ENCODE measurements around the gene ANKRD42. TPM values are rescaled to one million over a fixed set of nuclear protein-coding genes. Genes with fewer than 3 reads are reported as not detected.
"Not testable (repeated sequence)": the region's sequence is repeated elsewhere in the genome, so short reads cannot be mapped to it uniquely, and the experiment has no call there.

The ANKRD42 gene
- total RNA-seq, 1 donor from 2014 or later, result 4.7 TPM

GRCh38 chr11:83166193-83166866 is 27.2 kb upstream of the ANKRD42 start:
- DNase-seq (ENCODE audit: missing footprints), result no peak
- no peak for ATAC-seq
- intact Hi-C loops (cut with DNase I), result no loop called here

DNA sequence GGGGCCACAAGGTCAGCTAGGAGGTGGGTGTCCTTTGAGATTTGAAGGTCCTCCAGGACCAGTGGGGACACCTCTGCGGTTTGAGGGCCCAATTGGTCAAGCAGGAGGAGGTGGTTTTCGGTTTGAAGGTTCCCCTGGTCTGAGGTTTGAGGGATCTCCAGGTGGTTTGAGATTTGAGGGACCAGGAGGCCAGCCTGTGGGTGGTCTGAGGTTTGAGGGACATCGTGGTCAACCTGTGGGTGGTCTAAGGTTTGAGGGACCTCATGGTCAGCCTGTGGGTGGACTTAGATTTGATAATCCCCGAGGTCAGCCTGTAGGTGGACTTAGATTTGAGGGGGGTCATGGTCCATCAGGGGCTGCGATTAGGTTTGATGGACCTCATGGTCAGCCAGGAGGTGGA is 24.8 kb upstream of the ANKRD42 start:
- ATAC-seq (no peak), DNase-seq (ENCODE audit: missing footprints) (no peak)
- intact Hi-C loops (cut with DNase I), result no loop called here

DNA sequence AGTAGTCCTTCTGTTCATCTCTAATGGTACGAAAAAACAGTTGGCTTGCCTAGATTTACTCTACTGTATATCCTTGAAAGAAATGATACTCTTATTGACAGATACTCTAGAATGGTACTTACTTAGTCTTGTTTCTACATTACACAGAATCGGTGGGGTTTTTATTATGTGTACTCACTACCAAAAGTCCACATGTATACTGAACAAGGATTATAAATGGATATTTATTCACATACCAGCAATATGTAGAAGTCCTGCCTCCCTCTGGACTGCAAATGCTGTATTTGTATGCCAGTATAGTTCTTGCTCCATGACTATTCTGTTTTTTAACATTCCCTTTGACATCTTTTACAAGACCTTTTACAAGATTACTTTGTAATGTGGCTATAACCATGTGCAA is 22.6 kb upstream of the ANKRD42 start:
- intact Hi-C loops (cut with DNase I), result no loop called here
- DNase-seq (ENCODE audit: missing footprints) (no peak), ATAC-seq (no peak)

GRCh38 chr11:83172551-83172950 is 21.0 kb upstream of the ANKRD42 start:
- DNase-seq (ENCODE audit: missing footprints), result no peak
- intact Hi-C loops (cut with DNase I), result no loop called here
- no peak for ATAC-seq

DNA sequence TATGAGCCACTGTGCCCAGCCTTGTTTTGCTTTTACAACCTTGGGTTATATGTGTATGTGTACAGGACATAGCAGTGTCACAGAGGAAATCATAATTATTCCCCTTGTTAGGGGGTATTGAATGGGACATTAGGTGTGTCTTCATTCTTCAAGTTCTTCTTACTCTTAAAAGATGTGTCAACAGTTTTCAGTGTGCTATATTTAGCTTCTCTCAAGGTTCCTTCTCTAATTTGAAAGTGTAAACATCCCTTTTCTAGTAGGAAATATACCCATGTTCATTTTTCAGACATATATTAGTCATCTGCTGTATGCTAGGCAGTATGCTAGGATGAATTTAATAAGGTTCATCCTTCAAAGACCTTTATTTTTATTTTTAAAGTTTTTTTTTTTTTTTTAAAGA is 19.5 kb upstream of the ANKRD42 start:
- ATAC-seq (no peak), DNase-seq (ENCODE audit: missing footprints) (no peak)
- intact Hi-C loops (cut with DNase I), result no loop called here

- ATAC-seq (no peak), DNase-seq (ENCODE audit: missing footprints) (no peak)
- intact Hi-C loops (cut with DNase I), result no loop called here
These were observed 17.7 kb upstream of the ANKRD42 start for GRCh38 chr11:83175815-83176214.

- no peak for ATAC-seq
These were observed 11.7 kb upstream of the ANKRD42 start for GRCh38 chr11:83181815-83182214.

GRCh38 chr11:83185767-83186166 is 7.7 kb upstream of the ANKRD42 start:
- DNase-seq (ENCODE audit: missing footprints) (no peak), ATAC-seq (no peak)
- intact Hi-C loops (cut with DNase I), result no loop called here

More at GRCh38 chr11:83181815-83182214, 11.7 kb upstream of the ANKRD42 start:
- DNase-seq (ENCODE audit: missing footprints), result no peak
- intact Hi-C loops (cut with DNase I), result no loop called here

- peak; percentile 33 for ATAC-seq
- intact Hi-C loops (cut with DNase I), result no loop called here
- DNase-seq (ENCODE audit: missing footprints), result no peak
These were observed 6.0 kb upstream of the ANKRD42 start for GRCh38 chr11:83187465-83187864.

- intact Hi-C loops (cut with DNase I), result loop anchor here (5.0 kb wide), 1 partner anchor 119 kb away; the partner anchor contains the start of gene RAB30
These were observed 2.0 kb upstream of the ANKRD42 start for GRCh38 chr11:83191491-83191890.

DNA sequence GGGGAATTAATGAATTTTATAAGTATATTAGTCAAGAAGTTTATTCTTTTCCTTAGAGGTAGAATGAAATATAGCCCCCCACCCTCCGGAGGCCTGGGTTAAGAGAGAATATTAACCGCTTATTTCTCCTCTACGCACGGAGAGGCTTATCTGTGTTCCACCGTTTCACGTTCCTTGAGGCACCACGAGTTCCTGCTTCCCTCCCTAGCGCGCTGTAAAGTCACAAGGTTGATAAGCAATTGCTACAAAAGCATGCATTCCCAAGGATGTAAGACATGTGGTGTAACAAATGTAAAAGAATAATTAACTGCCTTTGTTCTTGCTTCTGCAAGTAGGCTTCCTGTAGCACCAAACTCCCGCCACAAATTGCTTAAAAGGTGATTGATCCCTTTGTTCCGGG is 1.5 kb upstream of the ANKRD42 start:
- ATAC-seq (no peak), DNase-seq (ENCODE audit: missing footprints) (no peak)
- intact Hi-C loops (cut with DNase I), result loop anchor here (2.0 to 5.0 kb wide), 2 partner anchors 35 to 120 kb away; partner anchors contain the start of genes PCF11 and RAB30

More at GRCh38 chr11:83191491-83191890, 2.0 kb upstream of the ANKRD42 start:
- ATAC-seq, result no peak
- no peak for DNase-seq (ENCODE audit: missing footprints)

- no peak for DNase-seq (ENCODE audit: missing footprints)
- intact Hi-C loops (cut with DNase I), result loop anchor here (1.0 to 5.0 kb wide), 3 partner anchors 36 to 291 kb away; partner anchors contain the start of genes DDIAS, PCF11 and RAB30
- ATAC-seq, result no peak
These were observed 786 bp upstream of the ANKRD42 start for GRCh38 chr11:83192606-83193245.

DNA sequence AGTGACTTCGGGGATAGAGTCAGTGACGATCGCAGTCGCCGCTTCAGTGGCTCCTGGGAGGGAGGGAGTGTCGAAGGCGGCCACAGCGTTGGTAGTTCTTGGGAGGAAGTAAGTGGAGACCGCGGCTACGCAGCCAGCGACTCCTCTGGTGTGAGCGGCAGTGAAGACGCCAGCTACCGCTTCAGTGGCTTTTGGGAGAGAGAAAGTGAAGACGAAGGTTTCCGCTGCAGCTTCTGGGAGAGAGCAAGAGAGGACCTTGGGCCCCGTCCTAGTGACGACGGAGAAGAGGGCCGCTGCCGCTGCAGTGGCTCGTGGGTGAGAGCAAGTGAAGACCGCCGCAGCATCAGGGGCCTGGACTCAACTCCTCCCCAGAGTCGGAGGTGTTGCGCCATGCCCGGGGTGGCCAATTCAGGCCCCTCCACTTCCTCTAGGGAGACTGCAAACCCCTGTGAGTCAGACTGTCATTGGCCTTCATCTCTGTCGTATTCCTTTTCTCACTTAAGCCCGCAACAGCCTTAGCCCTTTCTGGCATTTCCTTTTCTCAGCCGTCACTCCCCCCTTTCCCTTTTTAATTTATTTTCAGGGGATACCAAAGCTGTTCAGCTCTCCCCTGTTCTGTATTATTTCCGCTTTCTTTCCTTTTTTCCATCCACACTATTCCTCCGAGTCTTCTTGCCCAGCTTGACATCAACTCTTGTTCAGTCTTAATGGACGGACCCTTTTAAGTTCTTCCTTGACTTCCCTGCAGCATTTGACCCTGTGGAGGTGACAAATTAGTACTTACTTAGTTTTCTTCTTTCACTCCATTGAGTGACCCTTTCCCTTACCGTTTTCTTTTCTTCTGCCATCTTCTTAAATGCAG is 1.0 kb downstream of the ANKRD42 start:
- DNase-seq (ENCODE audit: missing footprints) (peak; percentile 86), ATAC-seq (peak; percentile 78)
- intact Hi-C loops (cut with DNase I), result loop anchor here (5.0 kb wide), 1 partner anchor 122 kb away; the partner anchor contains the start of gene RAB30

GRCh38 chr11:83195143-83195466 is 1.6 kb downstream of the ANKRD42 start:
- ATAC-seq, result no peak
- intact Hi-C loops (cut with DNase I), result no loop called here

GRCh38 chr11:83195649-83196048 is 2.1 kb downstream of the ANKRD42 start:
- ATAC-seq (no peak), DNase-seq (ENCODE audit: missing footprints) (no peak)
- intact Hi-C loops (cut with DNase I), result no loop called here

More at GRCh38 chr11:83195143-83195466, 1.6 kb downstream of the ANKRD42 start:
- no peak for DNase-seq (ENCODE audit: missing footprints)

DNA sequence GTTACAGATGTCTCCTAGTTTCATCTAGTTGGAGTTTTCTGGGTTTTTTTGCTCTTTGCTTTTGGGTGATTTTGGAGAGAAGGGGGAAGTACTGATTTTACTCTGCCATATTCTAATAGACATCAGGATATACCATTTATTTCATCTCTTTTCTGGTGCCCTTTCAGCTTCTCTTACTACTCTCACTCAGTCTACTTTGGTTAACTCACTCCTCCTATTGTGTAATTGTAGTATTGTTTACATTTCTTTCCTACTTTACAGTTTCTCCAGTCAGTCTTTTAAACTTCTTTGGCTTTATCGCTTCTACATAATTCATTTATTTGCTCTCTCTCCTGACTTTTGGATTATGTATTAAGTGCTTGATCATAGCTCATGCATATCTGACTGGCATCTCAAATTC is 6.5 kb downstream of the ANKRD42 start:
- intact Hi-C loops (cut with DNase I), result no loop called here
- ATAC-seq (no peak), DNase-seq (ENCODE audit: missing footprints) (no peak)

- no peak for ATAC-seq
- intact Hi-C loops (cut with DNase I), result no loop called here
- no peak for DNase-seq (ENCODE audit: missing footprints)
These were observed 12.2 kb downstream of the ANKRD42 start for GRCh38 chr11:83205608-83206185.

DNA sequence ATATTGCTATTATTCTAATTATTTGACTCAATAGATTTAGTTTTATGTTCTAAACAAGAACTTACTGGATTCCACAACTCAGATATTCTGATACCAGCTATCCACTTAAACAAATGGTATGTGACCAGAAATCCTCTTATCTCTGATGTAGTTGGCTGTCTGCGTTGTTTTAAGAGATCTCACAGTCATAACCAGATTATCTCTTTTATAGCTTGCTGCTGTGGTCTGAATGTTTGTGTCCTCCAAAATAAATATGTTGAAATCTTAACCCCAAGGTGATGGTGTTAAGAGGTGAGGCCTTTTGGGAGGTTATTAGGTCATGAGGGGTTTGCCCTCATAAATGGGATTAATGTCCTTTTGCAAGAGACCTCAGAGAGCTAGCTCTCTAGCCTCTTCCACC is 12.7 kb downstream of the ANKRD42 start:
- DNase-seq (ENCODE audit: missing footprints), result no peak
- intact Hi-C loops (cut with DNase I), result no loop called here
- no peak for ATAC-seq

- ATAC-seq; DNase-seq (ENCODE audit: missing footprints); intact Hi-C loops (cut with DNase I): not testable (repeated sequence)
These were observed 13.4 kb downstream of the ANKRD42 start for GRCh38 chr11:83206771-83207382.
